ENCODE results near the gene PAX5.

The PAX5 gene

DNA sequence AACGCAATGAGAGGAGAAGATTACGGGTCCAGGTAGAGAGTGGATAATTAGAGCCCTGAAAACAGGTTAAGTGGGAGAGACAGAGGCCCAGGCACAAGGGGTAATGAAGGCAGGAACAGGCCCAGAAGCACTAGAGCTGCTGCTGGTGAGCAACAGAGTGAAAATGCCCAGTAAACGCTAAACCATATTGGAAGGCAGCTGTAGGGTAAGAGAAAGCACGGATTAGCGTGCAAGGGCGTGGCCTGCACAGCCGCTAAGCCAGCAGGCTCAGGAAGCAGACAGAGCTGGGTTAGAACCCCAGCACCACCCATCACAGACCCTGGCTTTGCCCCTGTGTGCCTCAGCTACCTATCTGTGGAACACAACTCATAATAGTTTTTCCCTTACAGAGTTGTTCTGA, 93.2 kb downstream of the PAX5 start:
- H3K27ac ChIP-seq, result no peak overlapping the region
- no peak for TF ChIP-seq ZFX (IDR thresholded peaks at IDR 0.05; ENCODE audit: borderline replicate concordance)
- TF ChIP-seq, protein P1, sequence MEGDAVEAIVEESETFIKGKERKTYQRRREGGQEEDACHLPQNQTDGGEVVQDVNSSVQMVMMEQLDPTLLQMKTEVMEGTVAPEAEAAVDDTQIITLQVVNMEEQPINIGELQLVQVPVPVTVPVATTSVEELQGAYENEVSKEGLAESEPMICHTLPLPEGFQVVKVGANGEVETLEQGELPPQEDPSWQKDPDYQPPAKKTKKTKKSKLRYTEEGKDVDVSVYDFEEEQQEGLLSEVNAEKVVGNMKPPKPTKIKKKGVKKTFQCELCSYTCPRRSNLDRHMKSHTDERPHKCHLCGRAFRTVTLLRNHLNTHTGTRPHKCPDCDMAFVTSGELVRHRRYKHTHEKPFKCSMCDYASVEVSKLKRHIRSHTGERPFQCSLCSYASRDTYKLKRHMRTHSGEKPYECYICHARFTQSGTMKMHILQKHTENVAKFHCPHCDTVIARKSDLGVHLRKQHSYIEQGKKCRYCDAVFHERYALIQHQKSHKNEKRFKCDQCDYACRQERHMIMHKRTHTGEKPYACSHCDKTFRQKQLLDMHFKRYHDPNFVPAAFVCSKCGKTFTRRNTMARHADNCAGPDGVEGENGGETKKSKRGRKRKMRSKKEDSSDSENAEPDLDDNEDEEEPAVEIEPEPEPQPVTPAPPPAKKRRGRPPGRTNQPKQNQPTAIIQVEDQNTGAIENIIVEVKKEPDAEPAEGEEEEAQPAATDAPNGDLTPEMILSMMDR (IDR thresholded peaks at IDR 0.05), result no peak

DNA sequence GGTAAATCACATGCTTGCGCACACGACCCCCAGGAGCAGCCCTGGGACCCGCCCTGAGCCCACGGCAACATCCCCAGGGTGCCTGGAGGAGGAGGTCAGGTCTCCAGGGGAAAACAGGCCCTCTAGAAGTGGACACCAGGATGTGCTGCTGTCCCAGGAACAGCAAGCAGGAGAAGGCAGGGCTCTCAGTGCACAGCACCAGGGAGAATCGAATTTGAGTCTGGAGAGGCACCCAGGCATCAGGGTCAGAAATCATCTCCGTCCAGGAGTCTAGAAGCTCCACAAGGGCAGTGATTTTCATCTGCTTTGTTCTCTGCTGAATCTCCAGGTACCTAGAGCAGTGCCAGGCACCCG, 93.6 kb downstream of the PAX5 start:
- no peak overlapping the region for H3K27ac ChIP-seq
- TF ChIP-seq, protein P1 (IDR thresholded peaks at IDR 0.05), result no peak
- TF ChIP-seq ZFX (IDR thresholded peaks at IDR 0.05; ENCODE audit: borderline replicate concordance), result no peak

DNA sequence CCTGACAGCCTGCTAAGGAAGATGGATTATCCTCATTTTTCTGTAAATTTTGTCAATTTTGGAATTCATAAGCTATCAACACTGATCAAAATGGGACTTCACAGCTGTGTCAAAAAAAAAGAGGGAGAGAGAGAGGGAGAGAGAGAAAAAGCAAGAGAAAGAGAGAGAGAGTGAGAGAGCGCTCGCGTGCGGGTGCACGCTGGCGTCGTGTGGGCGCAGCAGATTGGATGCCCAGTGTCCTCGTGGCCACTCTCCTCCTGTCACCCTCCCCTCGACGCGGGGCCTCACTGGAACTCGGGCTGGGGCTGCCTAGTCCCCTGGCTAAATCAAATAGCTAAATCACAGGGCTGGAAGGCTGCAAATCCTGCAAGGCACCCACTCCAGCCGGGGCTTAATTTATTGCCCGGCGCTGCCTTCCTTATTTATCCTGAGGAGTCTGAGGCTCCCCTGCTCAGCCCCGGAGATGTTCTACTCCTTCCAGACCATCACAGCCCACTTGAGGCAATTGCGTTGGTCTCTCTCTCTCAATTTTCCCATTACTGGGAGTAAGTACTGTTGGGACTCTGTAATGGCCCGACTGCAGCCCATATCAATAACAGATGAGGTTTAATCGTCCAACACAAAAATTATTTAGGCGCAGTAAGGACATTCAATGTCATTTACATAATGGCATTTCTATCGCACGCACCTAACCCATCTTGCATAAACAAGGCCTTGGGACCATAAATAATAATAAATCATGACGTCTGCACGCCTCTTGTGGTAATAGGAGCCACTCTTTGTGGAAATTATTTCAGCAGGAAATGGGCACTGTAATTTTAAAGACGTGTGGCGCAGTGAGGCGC, 94.2 kb downstream of the PAX5 start:
- no peak for TF ChIP-seq ZFX (IDR thresholded peaks at IDR 0.05; ENCODE audit: borderline replicate concordance)
- TF ChIP-seq, protein P1 (IDR thresholded peaks at IDR 0.05), result no peak
- no peak overlapping the region for H3K27ac ChIP-seq

DNA sequence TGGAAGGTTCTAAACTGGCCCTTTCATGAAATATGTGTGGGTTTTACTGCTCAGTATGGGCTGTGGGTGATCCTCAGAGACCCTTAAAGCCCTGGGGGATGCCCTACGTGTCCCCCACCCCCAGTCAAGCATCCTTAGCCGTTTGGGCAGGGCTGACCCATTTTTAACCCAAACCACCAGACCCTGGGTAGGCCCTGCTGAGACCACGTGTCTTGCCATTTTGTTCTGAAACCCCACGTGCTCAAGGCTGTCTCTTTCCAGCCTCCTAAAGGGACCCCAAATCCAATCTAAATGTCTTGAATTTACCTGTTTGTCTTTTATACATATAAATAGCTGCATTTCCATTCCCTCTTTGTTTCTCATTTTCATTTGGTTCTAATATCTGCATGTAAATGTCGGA, 94.9 kb downstream of the PAX5 start:
- TF ChIP-seq ZFX (IDR thresholded peaks at IDR 0.05; ENCODE audit: borderline replicate concordance), result no peak
- TF ChIP-seq, protein P1 (IDR thresholded peaks at IDR 0.05), result no peak
- no peak overlapping the region for H3K27ac ChIP-seq

DNA sequence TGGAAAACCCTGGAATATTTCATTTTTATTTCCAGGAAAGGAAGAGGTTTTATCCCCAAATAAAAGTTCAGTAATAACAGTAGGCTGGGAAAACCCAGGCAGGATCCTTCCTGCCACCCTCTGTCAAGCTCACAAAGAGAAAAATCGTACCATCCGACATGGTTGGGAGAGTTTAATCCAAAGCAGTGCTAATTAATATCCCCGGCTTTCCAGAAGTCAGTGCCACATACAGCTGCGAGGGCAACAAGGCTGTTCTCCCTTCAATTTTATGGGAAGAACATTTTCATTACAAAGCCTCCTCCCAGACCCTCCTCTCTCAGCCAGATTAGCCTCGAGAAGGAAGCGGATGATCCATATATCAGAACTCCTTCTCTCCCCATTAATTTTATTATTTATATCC, 95.5 kb downstream of the PAX5 start:
- no peak for TF ChIP-seq ZFX (IDR thresholded peaks at IDR 0.05; ENCODE audit: borderline replicate concordance)
- TF ChIP-seq, protein P1 (IDR thresholded peaks at IDR 0.05), result no peak
- no peak overlapping the region for H3K27ac ChIP-seq

DNA sequence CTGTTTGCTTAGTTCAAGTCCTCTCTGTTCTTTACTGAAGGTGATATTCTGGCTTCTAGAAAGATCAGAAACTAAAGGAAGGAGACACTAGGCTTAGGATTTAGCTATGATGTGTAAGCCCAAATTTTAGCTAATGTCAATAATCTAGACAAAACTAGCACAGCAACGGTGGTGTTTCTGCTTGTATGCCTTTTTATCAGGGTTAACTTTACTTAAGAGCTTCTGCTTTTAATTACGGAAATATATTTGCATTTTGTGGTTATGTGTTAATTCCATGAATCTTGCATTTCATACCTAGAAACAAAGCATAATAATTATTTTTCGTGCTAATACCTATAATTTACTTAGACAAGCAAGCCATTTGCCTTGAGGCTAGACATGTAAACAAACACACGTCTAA, 96.1 kb downstream of the PAX5 start:
- no peak overlapping the region for H3K27ac ChIP-seq
- TF ChIP-seq, protein P1 (IDR thresholded peaks at IDR 0.05), result no peak
- TF ChIP-seq ZFX (IDR thresholded peaks at IDR 0.05; ENCODE audit: borderline replicate concordance), result no peak

DNA sequence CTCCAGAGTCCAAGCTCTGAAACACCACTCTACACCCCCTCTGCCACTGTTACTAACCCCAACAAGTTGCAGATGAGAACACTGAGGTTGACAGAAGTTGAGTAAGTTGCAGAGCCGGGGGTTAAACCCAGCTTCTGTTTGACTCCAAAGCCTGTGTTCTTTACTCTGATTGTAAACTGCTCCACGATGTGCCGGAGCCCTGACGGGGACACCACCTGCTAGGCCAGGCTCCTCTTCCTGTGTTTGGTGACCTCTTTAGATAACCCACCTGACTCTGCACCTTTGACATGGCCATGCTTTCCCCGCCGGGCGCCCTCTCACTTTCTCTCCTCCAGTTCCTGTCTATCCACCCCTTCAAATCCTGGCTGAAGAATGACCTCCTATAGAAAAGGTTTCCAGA, 96.7 kb downstream of the PAX5 start:
- no peak overlapping the region for H3K27ac ChIP-seq
- TF ChIP-seq, protein P1 (IDR thresholded peaks at IDR 0.05), result no peak
- no peak for TF ChIP-seq ZFX (IDR thresholded peaks at IDR 0.05; ENCODE audit: borderline replicate concordance)
